IPS-20b (cell line): ENCODE data around the gene ADAMTS2.
"Not testable (repeated sequence)": the region's sequence is repeated elsewhere in the genome, so short reads cannot be mapped to it uniquely, and the experiment has no call there.

Source experiments
- H3K27ac ChIP-seq: one replicate; pipeline ENCODE4 v1.5.1; 2013; ENCODE audit warnings: low read length
- H3K27me3 ChIP-seq: 2 replicates; pipeline ENCODE4 v1.6.1; 2013; ENCODE audit warnings: mild to moderate bottlenecking, low read length, inconsistent platforms; ENCODE audit not compliant: insufficient read depth
- H3K36me3 ChIP-seq: 2 replicates; pipeline ENCODE4 v1.6.1; 2013; ENCODE audit warnings: low read depth, mild to moderate bottlenecking, inconsistent platforms, low read length, moderate library complexity; ENCODE audit not compliant: insufficient read depth
- H3K4me1 ChIP-seq: 2 replicates; pipeline ENCODE4 v1.6.1; 2013; ENCODE audit warnings: mild to moderate bottlenecking, control low read depth, inconsistent platforms, low read length, moderate library complexity; ENCODE audit not compliant: insufficient read depth
- H3K4me3 ChIP-seq: 2 replicates; pipeline ENCODE4 v1.5.1; 2013; ENCODE audit warnings: mild to moderate bottlenecking, low read length, inconsistent platforms
- H3K9ac ChIP-seq: 2 replicates; pipeline ENCODE4 v1.6.1; 2013; ENCODE audit warnings: low read depth, mild to moderate bottlenecking, inconsistent platforms, low read length, moderate library complexity
- H3K9me3 ChIP-seq: 2 replicates; pipeline ENCODE4 v1.6.1; 2013; ENCODE audit warnings: mild to moderate bottlenecking, low read depth, low read length, inconsistent platforms; ENCODE audit not compliant: insufficient read depth

Gene ADAMTS2

GRCh38 chr5:179284751-179285631 lies 60.3 kb downstream of the ADAMTS2 start:
- Histone ChIP-seq H3K27me3 (no peaks in the 10 kb centered on the region), H3K9ac (no peak overlapping the region), H3K9me3 (peaks cover 6% of the 10 kb centered on the region; the same call in 1 of the 2 replicates), H3K36me3 (no peaks in the 10 kb centered on the region), H3K4me1 (no peaks in the 10 kb centered on the region), H3K27ac (no peak overlapping the region), H3K4me3 (no peak overlapping the region)

- not testable (repeated sequence) for H3K4me1 ChIP-seq, H3K27me3 ChIP-seq, H3K36me3 ChIP-seq, H3K4me3 ChIP-seq, H3K27ac ChIP-seq, H3K9ac ChIP-seq, H3K9me3 ChIP-seq
Measured at GRCh38 chr5:179283908-179284307, 61.4 kb downstream of the ADAMTS2 start.

GRCh38 chr5:179281694-179282093 lies 63.6 kb downstream of the ADAMTS2 start:
- Histone ChIP-seq H3K9me3 (peaks cover 6% of the 10 kb centered on the region; the same call in 1 of the 2 replicates), H3K27me3 (no peaks in the 10 kb centered on the region), H3K36me3 (no peaks in the 10 kb centered on the region)

GRCh38 chr5:179280095-179280490 lies 65.2 kb downstream of the ADAMTS2 start:
- H3K36me3 ChIP-seq: no peaks in the 10 kb centered on the region
- no peaks in the 10 kb centered on the region for H3K4me1 ChIP-seq
- peaks cover 6% of the 10 kb centered on the region; the same call in 1 of the 2 replicates for H3K9me3 ChIP-seq
- no peak overlapping the region for H3K4me3 ChIP-seq
- no peak overlapping the region for H3K27ac ChIP-seq
- H3K27me3 ChIP-seq: no peaks in the 10 kb centered on the region
- H3K9ac ChIP-seq: no peak overlapping the region

More at GRCh38 chr5:179281694-179282093, 63.6 kb downstream of the ADAMTS2 start:
- H3K9ac ChIP-seq: no peak overlapping the region
- H3K4me1 ChIP-seq: no peaks in the 10 kb centered on the region
- no peak overlapping the region for H3K4me3 ChIP-seq
- no peak overlapping the region for H3K27ac ChIP-seq

- Histone ChIP-seq H3K9ac (no peak overlapping the region), H3K27ac (no peak overlapping the region), H3K27me3 (no peaks in the 10 kb centered on the region), H3K4me3 (no peak overlapping the region), H3K9me3 (peaks cover 6% of the 10 kb centered on the region; the same call in 1 of the 2 replicates), H3K36me3 (no peaks in the 10 kb centered on the region), H3K4me1 (no peaks in the 10 kb centered on the region)
Measured at GRCh38 chr5:179279347-179280094, 65.7 kb downstream of the ADAMTS2 start.

- no peak overlapping the region for H3K9ac ChIP-seq
- H3K27ac ChIP-seq: no peak overlapping the region
- no peak overlapping the region for H3K4me3 ChIP-seq
- no peaks in the 10 kb centered on the region for H3K4me1 ChIP-seq
- H3K36me3 ChIP-seq: no peaks in the 10 kb centered on the region
- peaks cover 6% of the 10 kb centered on the region; the same call in 1 of the 2 replicates for H3K9me3 ChIP-seq
- no peaks in the 10 kb centered on the region for H3K27me3 ChIP-seq
Measured at GRCh38 chr5:179278546-179278945, 66.7 kb downstream of the ADAMTS2 start.

- Histone ChIP-seq H3K9ac (no peak overlapping the region), H3K4me3 (no peak overlapping the region), H3K27ac (no peak overlapping the region), H3K36me3 (no peaks in the 10 kb centered on the region), H3K4me1 (no peaks in the 10 kb centered on the region), H3K9me3 (peaks cover 6% of the 10 kb centered on the region; the same call in 1 of the 2 replicates), H3K27me3 (no peaks in the 10 kb centered on the region)
Measured at GRCh38 chr5:179278119-179278518, 67.1 kb downstream of the ADAMTS2 start.

GRCh38 chr5:179276838-179277395 lies 68.3 kb downstream of the ADAMTS2 start:
- no peaks in the 10 kb centered on the region for H3K9me3 ChIP-seq
- no peak overlapping the region for H3K27ac ChIP-seq
- H3K4me1 ChIP-seq: no peaks in the 10 kb centered on the region
- no peaks in the 10 kb centered on the region for H3K27me3 ChIP-seq
- no peaks in the 10 kb centered on the region for H3K36me3 ChIP-seq
- H3K9ac ChIP-seq: no peak overlapping the region
- no peak overlapping the region for H3K4me3 ChIP-seq

GRCh38 chr5:179275941-179276837 lies 69.1 kb downstream of the ADAMTS2 start:
- Histone ChIP-seq H3K27me3 (no peaks in the 10 kb centered on the region), H3K9me3 (no peaks in the 10 kb centered on the region), H3K9ac (no peak overlapping the region), H3K4me3 (no peak overlapping the region), H3K27ac (no peak overlapping the region), H3K4me1 (no peaks in the 10 kb centered on the region), H3K36me3 (no peaks in the 10 kb centered on the region)

GRCh38 chr5:179275381-179275878 lies 69.8 kb downstream of the ADAMTS2 start:
- H3K36me3 ChIP-seq: no peaks in the 10 kb centered on the region
- no peaks in the 10 kb centered on the region for H3K27me3 ChIP-seq
- no peaks in the 10 kb centered on the region for H3K4me1 ChIP-seq
- H3K9me3 ChIP-seq: no peaks in the 10 kb centered on the region
- no peak overlapping the region for H3K4me3 ChIP-seq
- H3K27ac ChIP-seq: no peak overlapping the region
- no peak overlapping the region for H3K9ac ChIP-seq
